GM10248 (cell line): ENCODE data around the gene MT1HL1.

ENCODE experiments used
- CTCF ChIA-PET: fragments of 300-600 bp; sonication (Branson Sonifier 250); formaldehyde crosslinking; extraction: SDS; loops from one replicate; lab custom pipeline; 2021; ENCODE audit warnings: antibody characterized with exemption; lab: Yijun Ruan, JAX
- POLR2A ChIA-PET: fragments of 350-650 bp; sonication (Branson Sonifier 250); formaldehyde crosslinking; extraction: SDS; loops from one replicate; lab custom pipeline; 2020; ENCODE audit warnings: antibody characterized with exemption; lab: Yijun Ruan, JAX
- DNase-seq: peaks from one replicate; pipeline ENCODE4 v3.0.0; 2012; ENCODE audit errors: extremely low spot score
- TF ChIP-seq, protein P1 (sequence below): IDR thresholded peaks from 2 replicates; pipeline ENCODE4 v1.5.1; 2012; ENCODE audit warnings: mild to moderate bottlenecking, low read depth; ENCODE audit errors: extremely low read depth, missing control alignments, control extremely low read depth

MT1HL1 gene

DNA sequence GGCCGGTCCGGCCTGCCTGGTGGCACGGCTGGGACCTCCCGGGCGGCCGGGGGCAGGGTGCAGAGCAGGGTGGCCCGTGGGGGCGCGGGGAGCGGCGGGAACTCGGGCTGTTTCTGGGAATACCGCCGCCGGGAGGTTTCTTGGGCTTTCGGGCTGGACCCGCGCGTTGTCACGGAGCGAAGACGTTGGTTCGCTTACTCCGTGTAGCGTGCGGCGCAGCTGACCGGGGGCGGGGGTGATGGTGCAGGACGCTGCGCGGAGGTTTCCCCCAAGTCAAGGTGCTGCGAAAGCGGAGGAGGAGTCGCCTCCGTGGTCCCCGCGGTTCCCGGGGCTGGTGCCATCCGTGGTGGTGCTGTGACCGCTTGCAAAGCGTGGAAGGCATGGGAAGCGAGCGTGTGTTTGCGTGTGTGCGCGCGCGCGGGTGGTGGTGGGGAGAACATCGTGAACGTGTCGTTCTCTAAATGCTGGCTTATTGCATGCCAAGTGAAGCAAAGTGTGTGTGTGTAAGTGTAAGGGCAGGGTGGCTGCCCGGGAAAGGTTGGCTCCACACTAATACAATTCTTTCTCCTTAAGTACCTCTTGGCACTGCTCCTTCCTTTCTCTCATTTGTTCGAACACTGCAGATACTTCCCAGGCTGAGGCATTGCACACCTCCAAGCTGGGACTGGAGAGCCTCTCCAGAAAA lies 38.8 kb upstream of the MT1HL1 start:
- CTCF ChIA-PET, result no interaction called here
- no peak for DNase-seq
- TF ChIP-seq, protein P1, sequence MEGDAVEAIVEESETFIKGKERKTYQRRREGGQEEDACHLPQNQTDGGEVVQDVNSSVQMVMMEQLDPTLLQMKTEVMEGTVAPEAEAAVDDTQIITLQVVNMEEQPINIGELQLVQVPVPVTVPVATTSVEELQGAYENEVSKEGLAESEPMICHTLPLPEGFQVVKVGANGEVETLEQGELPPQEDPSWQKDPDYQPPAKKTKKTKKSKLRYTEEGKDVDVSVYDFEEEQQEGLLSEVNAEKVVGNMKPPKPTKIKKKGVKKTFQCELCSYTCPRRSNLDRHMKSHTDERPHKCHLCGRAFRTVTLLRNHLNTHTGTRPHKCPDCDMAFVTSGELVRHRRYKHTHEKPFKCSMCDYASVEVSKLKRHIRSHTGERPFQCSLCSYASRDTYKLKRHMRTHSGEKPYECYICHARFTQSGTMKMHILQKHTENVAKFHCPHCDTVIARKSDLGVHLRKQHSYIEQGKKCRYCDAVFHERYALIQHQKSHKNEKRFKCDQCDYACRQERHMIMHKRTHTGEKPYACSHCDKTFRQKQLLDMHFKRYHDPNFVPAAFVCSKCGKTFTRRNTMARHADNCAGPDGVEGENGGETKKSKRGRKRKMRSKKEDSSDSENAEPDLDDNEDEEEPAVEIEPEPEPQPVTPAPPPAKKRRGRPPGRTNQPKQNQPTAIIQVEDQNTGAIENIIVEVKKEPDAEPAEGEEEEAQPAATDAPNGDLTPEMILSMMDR, result no peak
- POLR2A ChIA-PET, result no interaction called here

DNA sequence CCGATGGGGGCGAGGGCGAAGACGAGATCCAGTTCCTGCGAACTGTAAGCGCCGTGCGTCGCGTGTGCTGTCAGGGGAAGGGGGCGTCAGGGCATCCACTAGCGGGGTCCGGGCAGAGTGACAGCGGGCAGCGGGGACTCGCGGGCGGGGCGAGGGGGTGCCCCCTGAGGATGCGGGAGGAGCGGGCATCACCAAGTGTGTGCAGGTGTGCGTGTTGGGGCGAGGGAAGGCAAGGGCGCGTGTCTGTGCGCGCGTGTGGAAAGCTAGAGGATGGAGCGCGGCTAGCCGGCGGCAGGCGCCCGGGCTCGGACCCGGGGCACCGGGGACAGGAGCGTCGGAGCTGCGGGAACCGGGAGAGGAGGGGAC lies 38.3 kb upstream of the MT1HL1 start:
- DNase-seq, result no peak
- CTCF ChIA-PET, result no interaction called here
- TF ChIP-seq, protein P1, result no peak
- POLR2A ChIA-PET, result no interaction called here

DNA sequence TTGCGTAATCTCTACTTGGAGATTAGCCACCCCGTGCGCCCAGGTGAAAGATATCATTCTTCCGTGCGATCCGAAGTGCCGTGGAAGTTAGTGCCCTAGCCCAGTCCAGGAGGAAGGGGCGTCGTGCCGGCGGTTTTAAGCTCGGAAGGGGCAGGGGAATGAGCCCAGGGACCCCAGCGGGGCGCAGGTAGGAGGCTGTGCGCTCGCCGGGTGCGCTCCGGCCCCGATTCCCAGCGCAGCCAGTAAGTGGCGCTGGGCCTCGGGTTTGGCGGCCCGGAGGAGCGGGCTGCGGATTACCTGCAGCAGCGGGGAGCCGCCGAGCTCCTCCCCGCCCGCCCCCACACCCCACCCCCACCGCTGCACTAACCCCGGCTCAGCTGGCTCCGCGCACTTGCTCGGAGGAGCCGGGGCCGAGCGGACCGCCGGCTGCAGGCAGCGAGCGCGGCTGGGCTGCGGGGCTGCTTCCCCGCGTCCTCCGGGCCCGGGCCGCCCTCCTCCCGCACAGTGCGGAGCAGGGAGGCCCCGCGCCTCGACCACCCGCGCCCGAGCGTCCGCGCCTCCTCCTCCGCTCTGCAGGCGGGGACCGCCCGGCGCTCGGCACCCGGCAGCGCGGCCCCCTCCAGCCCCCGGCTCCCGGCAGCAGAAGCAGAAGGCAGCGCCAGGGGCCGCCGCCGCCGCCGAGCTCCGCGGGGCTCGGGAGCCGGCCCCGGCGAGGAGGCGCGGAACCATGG lies 37.7 kb upstream of the MT1HL1 start, which contains the start of gene RYR2:
Gene RYR2, plus strand, starts transcription at position 390 of the 731 bp plus-strand sequence. Its CDS starts 338 bp downstream, at position 728.
- peak; percentile 35 for DNase-seq
- POLR2A ChIA-PET, result no interaction called here
- TF ChIP-seq, protein P1, result no peak
- CTCF ChIA-PET, result no interaction called here

DNA sequence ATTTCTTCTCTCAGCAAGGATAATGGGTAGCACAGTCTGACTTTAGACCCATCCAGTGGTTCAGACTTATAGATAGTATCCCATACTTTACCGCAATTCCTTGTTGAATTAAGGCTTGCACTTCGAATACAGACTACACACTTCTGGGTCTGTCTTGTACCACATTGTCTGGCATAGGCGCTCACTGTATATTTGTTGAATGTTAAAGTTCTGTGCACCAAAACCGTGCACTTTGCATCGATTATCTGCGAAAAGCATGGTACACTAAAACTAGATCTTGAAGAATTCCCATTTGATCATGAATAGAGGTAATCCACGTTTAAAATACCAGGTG lies 37.2 kb upstream of the MT1HL1 start:
- no peak for DNase-seq
- CTCF ChIA-PET, result no interaction called here
- POLR2A ChIA-PET, result no interaction called here
- TF ChIP-seq, protein P1, result no peak

DNA sequence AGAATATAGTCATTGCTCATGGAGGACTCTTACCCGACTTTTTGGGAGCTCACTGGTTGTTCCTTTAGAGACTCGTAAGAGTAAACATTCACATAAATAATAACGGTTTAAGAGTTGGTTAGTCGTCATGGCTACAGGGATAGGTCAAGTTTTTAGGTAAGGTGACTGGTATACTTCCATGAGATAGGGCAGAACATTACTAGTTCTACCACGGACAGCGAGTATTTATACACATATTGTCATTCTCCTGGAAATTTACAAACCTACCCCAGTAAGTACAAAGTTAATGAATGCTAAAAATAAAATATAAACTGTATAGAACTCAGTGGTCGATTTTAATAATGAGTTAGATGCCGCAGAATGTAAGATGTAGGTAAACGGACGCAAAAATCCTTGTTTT lies 36.6 kb upstream of the MT1HL1 start:
- DNase-seq, result no peak
- CTCF ChIA-PET, result no interaction called here
- POLR2A ChIA-PET, result no interaction called here

DNA sequence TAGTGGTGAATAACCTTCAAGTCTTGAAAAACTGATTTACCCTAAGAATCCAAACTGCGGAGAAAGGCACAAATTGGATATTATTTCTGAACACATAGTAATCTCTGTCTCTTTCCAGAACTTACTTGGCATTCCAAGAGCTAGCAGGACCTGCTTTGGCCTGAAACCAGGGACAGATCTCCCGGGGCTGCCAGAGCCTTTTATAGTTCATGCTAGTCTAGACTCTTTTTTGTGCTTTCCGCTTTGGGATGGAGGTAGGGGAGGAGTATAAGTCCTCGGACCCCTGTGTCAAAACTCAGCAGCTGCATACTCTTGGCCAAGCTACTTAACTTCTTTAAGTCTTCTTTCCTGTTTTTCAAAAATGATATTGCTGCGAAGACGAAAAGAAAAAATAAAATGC lies 34.0 kb upstream of the MT1HL1 start:
- ChIA-PET POLR2A (no interaction called here), CTCF (interaction anchor here (2.8 kb wide), 1 partner anchor 9 kb away, joined by 10 read pairs; no protein-coding TSS in a partner anchor)
- TF ChIP-seq, protein P1, result no peak
- DNase-seq, result no peak

More for the DNA sequence above, 36.6 kb upstream of the MT1HL1 start:
- TF ChIP-seq, protein P1, result no peak
